Testis (tissue), 3 donors: ENCODE data around the gene HIPK2. TPM values are rescaled to one million over a fixed set of nuclear protein-coding genes. Genes with fewer than 3 reads are reported as not detected.

Source experiments
- DNase-seq: peaks from one replicate; pipeline ENCODE4 v3.0.0-alpha.2; 2019
- H3K27ac ChIP-seq, 2 donors: fragments of 200-600 bp; sonication (generic); one replicate each; pipeline ENCODE4 v1.5.1; 2019
- H3K27me3 ChIP-seq: fragments of 200-600 bp; sonication (generic); one replicate; pipeline ENCODE4 v1.5.1; 2019
- H3K36me3 ChIP-seq: fragments of 200-600 bp; sonication (generic); one replicate; pipeline ENCODE4 v1.5.1; 2017; ENCODE audit warnings: low read depth; ENCODE audit errors: missing control alignments
- H3K4me1 ChIP-seq: fragments of 200-600 bp; sonication (generic); one replicate; pipeline ENCODE4 v1.5.1; 2019
- H3K4me3 ChIP-seq, 2 donors: fragments of 200-600 bp; sonication (generic); one replicate each; pipeline ENCODE4 v1.5.1; 2017 to 2019
- H3K9me3 ChIP-seq: fragments of 200-600 bp; sonication (generic); one replicate; pipeline ENCODE4 v1.5.1; 2017
- POLR2A ChIP-seq: fragments of 450-650 bp; IDR thresholded peaks from one replicate; pipeline ENCODE4 v1.6.1; 2017; ENCODE audit warnings: antibody characterized with exemption, mild to moderate bottlenecking, moderate library complexity
- WGBS, 2 donors: methylation state at CpG; one replicate each; pipeline ENCODE4 v1.1.5; 2018; 5-methylcytosine and 5-hydroxymethylcytosine counted together
- intact Hi-C: fragments of 100-400 bp; cut with DNase I; formaldehyde crosslinking; loops from one replicate; pipeline ENCODE4 v1.15.1; 2023; ENCODE audit warnings: low total_unique reads
- polyA plus RNA-seq: library from polyadenylated mRNA; stranded (reverse); fragments of 350-450 nt; fragmentation: Illumina TruSeq; extraction: RNeasy Lipid Tissue Mini Kit (QIAGEN cat#74804); gene quantifications from one replicate; pipeline ENCODE4 v1.2.3, GENCODE V29; 2014; ENCODE audit warnings: low read depth, low replicate concordance; ENCODE audit not compliant: insufficient read depth
- total RNA-seq, 2 donors: library from RNA; depleted of rRNA; stranded (reverse); fragments of >200 nt; gene quantifications; one replicate each; pipeline ENCODE4 v1.2.3, GENCODE V29; 2016
- TF ChIP-seq, protein P1 (sequence below), 3 experiments: fragments of 450-650 bp in 2 of 3; fragments of 200-600 bp in 1 of 3; sonication (generic) in 1 of 3; IDR thresholded peaks; one replicate each; pipeline ENCODE4 v1.5.1; 2016 to 2019; ENCODE audit warnings: antibody characterized with exemption in 3 of 3, mild to moderate bottlenecking in 2 of 3, moderate library complexity in 1 of 3

HIPK2 gene
- total and polyA plus RNA-seq, 3 donors from 2014 or later: 6.3 to 22.4 (median 17.8) TPM

- H3K36me3 ChIP-seq: no peaks in the 10 kb centered on the region
- H3K4me1 ChIP-seq: peaks cover 22% of the 10 kb centered on the region
- no peak overlapping the region for H3K4me3 ChIP-seq
- DNase-seq: no peak
- H3K9me3 ChIP-seq: no peaks in the 10 kb centered on the region
- intact Hi-C loops: no loop called here
- 90 to 93% methylated on average over 7 of the region's 7 CpGs for WGBS, 2 donors
- TF ChIP-seq, protein P1, sequence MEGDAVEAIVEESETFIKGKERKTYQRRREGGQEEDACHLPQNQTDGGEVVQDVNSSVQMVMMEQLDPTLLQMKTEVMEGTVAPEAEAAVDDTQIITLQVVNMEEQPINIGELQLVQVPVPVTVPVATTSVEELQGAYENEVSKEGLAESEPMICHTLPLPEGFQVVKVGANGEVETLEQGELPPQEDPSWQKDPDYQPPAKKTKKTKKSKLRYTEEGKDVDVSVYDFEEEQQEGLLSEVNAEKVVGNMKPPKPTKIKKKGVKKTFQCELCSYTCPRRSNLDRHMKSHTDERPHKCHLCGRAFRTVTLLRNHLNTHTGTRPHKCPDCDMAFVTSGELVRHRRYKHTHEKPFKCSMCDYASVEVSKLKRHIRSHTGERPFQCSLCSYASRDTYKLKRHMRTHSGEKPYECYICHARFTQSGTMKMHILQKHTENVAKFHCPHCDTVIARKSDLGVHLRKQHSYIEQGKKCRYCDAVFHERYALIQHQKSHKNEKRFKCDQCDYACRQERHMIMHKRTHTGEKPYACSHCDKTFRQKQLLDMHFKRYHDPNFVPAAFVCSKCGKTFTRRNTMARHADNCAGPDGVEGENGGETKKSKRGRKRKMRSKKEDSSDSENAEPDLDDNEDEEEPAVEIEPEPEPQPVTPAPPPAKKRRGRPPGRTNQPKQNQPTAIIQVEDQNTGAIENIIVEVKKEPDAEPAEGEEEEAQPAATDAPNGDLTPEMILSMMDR (IDR thresholded peaks at IDR 0.05): no peak
- TF ChIP-seq POLR2A: no peak
- no peaks in the 10 kb centered on the region for H3K27me3 ChIP-seq
- H3K27ac ChIP-seq: peak overlapping the region in 1 of 2 donors; percentile 27
These were observed 44.0 kb downstream of the HIPK2 start for GRCh38 chr7:139733751-139734150.

- Histone ChIP-seq H3K9me3 (no peaks in the 10 kb centered on the region), H3K27ac (no peak overlapping the region), H3K27me3 (no peaks in the 10 kb centered on the region), H3K4me3 (no peak overlapping the region), H3K36me3 (no peaks in the 10 kb centered on the region), H3K4me1 (peaks cover 22% of the 10 kb centered on the region)
- intact Hi-C loops: no loop called here
- WGBS, 2 donors: 90 to 91% methylated on average over 2 of the region's 2 CpGs
- no peak for TF ChIP-seq POLR2A
- TF ChIP-seq, protein P1 (IDR thresholded peaks at IDR 0.05): no peak
- no peak for DNase-seq
These were observed 45.2 kb downstream of the HIPK2 start for GRCh38 chr7:139732471-139733167.

GRCh38 chr7:139731802-139732470, 45.9 kb downstream of the HIPK2 start:
- Histone ChIP-seq H3K4me1 (peaks cover 22% of the 10 kb centered on the region), H3K27ac (peak overlapping the region in 1 of 2 donors; percentile 54), H3K9me3 (no peaks in the 10 kb centered on the region), H3K4me3 (no peak overlapping the region), H3K27me3 (no peaks in the 10 kb centered on the region), H3K36me3 (no peaks in the 10 kb centered on the region)
- intact Hi-C loops: no loop called here
- WGBS, 2 donors: 56 to 57% methylated on average over 9 of the region's 9 CpGs
- no peak for TF ChIP-seq POLR2A
- TF ChIP-seq, protein P1 (IDR thresholded peaks at IDR 0.05): no peak
- DNase-seq: peak; percentile 68

GRCh38 chr7:139730746-139731612, 46.8 kb downstream of the HIPK2 start:
- intact Hi-C loops: no loop called here
- Histone ChIP-seq H3K9me3 (no peaks in the 10 kb centered on the region), H3K36me3 (no peaks in the 10 kb centered on the region), H3K27ac (peak overlapping the region in 1 of 2 donors; percentile 54), H3K4me1 (peaks cover 22% of the 10 kb centered on the region), H3K4me3 (no peak overlapping the region), H3K27me3 (no peaks in the 10 kb centered on the region)
- peak; percentile 64 for DNase-seq
- TF ChIP-seq, protein P1 (IDR thresholded peaks at IDR 0.05): no peak
- no peak for TF ChIP-seq POLR2A
- WGBS, 2 donors: 61 to 67% methylated on average over 15 of the region's 15 CpGs
